MM.1S (cell line): ENCODE results near the gene LSM4.

Experiments used
- DNase-seq: peaks from one replicate; pipeline ENCODE4 v3.0.0-alpha.2; 2015
- H2AFZ ChIP-seq: fragments of 300-600 bp; sonication (generic); 2 replicates; pipeline ENCODE4 v1.6.0; 2016; ENCODE audit warnings: antibody characterized with exemption, low read length
- H3F3A ChIP-seq: fragments of 300-600 bp; sonication (generic); 2 replicates; pipeline ENCODE4 v1.6.1; 2016; ENCODE audit warnings: mild to moderate bottlenecking, antibody characterized with exemption, low read length, moderate library complexity, mixed read lengths; ENCODE audit not compliant: insufficient read depth
- H3K27ac ChIP-seq: fragments of 300-600 bp; sonication (generic); 2 replicates; pipeline ENCODE4 v1.5.1; 2016; ENCODE audit warnings: mild to moderate bottlenecking, low read length
- H3K27me3 ChIP-seq: fragments of 300-600 bp; sonication (generic); replicated peaks from 2 replicates; pipeline ENCODE4 v1.6.0; 2016; ENCODE audit warnings: low read length; ENCODE audit not compliant: insufficient read depth
- H3K36me3 ChIP-seq: fragments of 300-600 bp; sonication (generic); replicated peaks from 2 replicates; pipeline ENCODE4 v1.6.1; 2016; ENCODE audit warnings: mild to moderate bottlenecking, low read length, mixed read lengths; ENCODE audit not compliant: insufficient read depth
- H3K4me1 ChIP-seq: fragments of 300-600 bp; sonication (generic); 2 replicates; pipeline ENCODE4 v1.6.1; 2016; ENCODE audit warnings: low read length, mixed read lengths
- H3K4me2 ChIP-seq: fragments of 300-600 bp; sonication (generic); 2 replicates; pipeline ENCODE4 v1.6.0; 2016; ENCODE audit warnings: low read depth, low read length
- H3K4me3 ChIP-seq: fragments of 300-600 bp; sonication (generic); 2 replicates; pipeline ENCODE4 v1.5.1; 2016; ENCODE audit warnings: low read length, mixed read lengths
- H3K79me2 ChIP-seq: fragments of 300-600 bp; sonication (generic); 2 replicates; pipeline ENCODE4 v1.6.1; 2016; ENCODE audit warnings: mixed run types, low read length, mixed read lengths
- H3K9ac ChIP-seq: fragments of 300-600 bp; sonication (generic); 2 replicates; pipeline ENCODE4 v1.6.1; 2016; ENCODE audit warnings: low read length, mixed read lengths
- H3K9me2 ChIP-seq: fragments of 300-600 bp; sonication (generic); replicated peaks from 2 replicates; pipeline ENCODE4 v1.6.1; 2016; ENCODE audit warnings: mild to moderate bottlenecking, low read length, mixed read lengths; ENCODE audit not compliant: insufficient read depth
- H3K9me3 ChIP-seq: fragments of 300-600 bp; sonication (generic); replicated peaks from 2 replicates; pipeline ENCODE4 v1.6.1; 2016; ENCODE audit warnings: mild to moderate bottlenecking, low read length, mixed read lengths; ENCODE audit not compliant: insufficient read depth
- H4K20me1 ChIP-seq: fragments of 300-600 bp; sonication (generic); 2 replicates; pipeline ENCODE4 v1.6.1; 2016; ENCODE audit warnings: mild to moderate bottlenecking, low read length, moderate library complexity, mixed read lengths; ENCODE audit not compliant: insufficient read depth
- CTCF ChIP-seq: fragments of 300-600 bp; sonication (generic); IDR thresholded peaks from 2 replicates; pipeline ENCODE4 v1.5.1; 2016; ENCODE audit warnings: antibody characterized with exemption, low read length, mixed read lengths
- EZH2 ChIP-seq: fragments of 300-600 bp; sonication (generic); optimal IDR thresholded peaks from 2 replicates; pipeline ENCODE3; 2017; ENCODE audit warnings: low read depth, mild to moderate bottlenecking, antibody characterized with exemption, low read length, mixed read lengths
- EZH2phosphoT487 ChIP-seq: fragments of 300-600 bp; sonication (generic); IDR thresholded peaks from 2 replicates; pipeline ENCODE4 v1.6.1; 2018; ENCODE audit warnings: antibody characterized with exemption, low read length

Gene LSM4

GRCh38 chr19:18301718-18302111 lies 21.2 kb downstream of the LSM4 start:
- Histone ChIP-seq H3K4me2 (no peak overlapping the region), H3K27ac (no peak overlapping the region), H3K79me2 (peaks cover 16% of the 10 kb centered on the region), H3K27me3 (0 out of 2 replicates have a peak, but pooled peaks cover 5% of the 10 kb centered on the region), H3K9me3 (no peaks in the 10 kb centered on the region), H3K36me3 (no peaks in the 10 kb centered on the region), H2AFZ (no peak overlapping the region), H3K4me1 (peaks cover 17% of the 10 kb centered on the region), H3K4me3 (no peak overlapping the region), H4K20me1 (no peaks in the 10 kb centered on the region), H3K9me2 (no peaks in the 10 kb centered on the region), H3K9ac (no peak overlapping the region), H3F3A (peaks cover 34% of the 10 kb centered on the region)
- DNase-seq: no peak
- TF ChIP-seq EZH2phosphoT487 (no peak), CTCF (no peak), EZH2 (no peak)

GRCh38 chr19:18300930-18301717 lies 21.8 kb downstream of the LSM4 start:
- H3K9ac ChIP-seq: no peak overlapping the region
- peaks cover 16% of the 10 kb centered on the region for H3K79me2 ChIP-seq
- no peak for DNase-seq
- TF ChIP-seq EZH2phosphoT487: no peak
- no peak for TF ChIP-seq EZH2
- TF ChIP-seq CTCF: no peak
- peaks cover 29% of the 10 kb centered on the region for H3F3A ChIP-seq
- no peaks in the 10 kb centered on the region for H4K20me1 ChIP-seq
- peaks cover 11% of the 10 kb centered on the region for H3K4me1 ChIP-seq
- 0 out of 2 replicates have a peak, but pooled peaks cover 5% of the 10 kb centered on the region for H3K27me3 ChIP-seq
- no peaks in the 10 kb centered on the region for H3K36me3 ChIP-seq
- H3K9me3 ChIP-seq: no peaks in the 10 kb centered on the region
- no peak overlapping the region for H3K4me2 ChIP-seq
- H2AFZ ChIP-seq: no peak overlapping the region
- no peaks in the 10 kb centered on the region for H3K9me2 ChIP-seq
- H3K4me3 ChIP-seq: no peak overlapping the region
- no peak overlapping the region for H3K27ac ChIP-seq

- Histone ChIP-seq H3K36me3 (no peaks in the 10 kb centered on the region), H3K27me3 (0 out of 2 replicates have a peak, but pooled peaks cover 5% of the 10 kb centered on the region), H3K79me2 (peaks cover 7% of the 10 kb centered on the region), H3K4me1 (0 out of 2 replicates have a peak, but pooled peaks cover 2% of the 10 kb centered on the region), H3K9me2 (no peaks in the 10 kb centered on the region), H3K9ac (no peak overlapping the region), H2AFZ (no peak overlapping the region), H4K20me1 (no peaks in the 10 kb centered on the region), H3K9me3 (no peaks in the 10 kb centered on the region), H3K4me3 (no peak overlapping the region), H3K4me2 (no peak overlapping the region), H3F3A (peaks cover 15% of the 10 kb centered on the region), H3K27ac (no peak overlapping the region)
- no peak for DNase-seq
- TF ChIP-seq EZH2 (no peak), EZH2phosphoT487 (no peak)
Observed at GRCh38 chr19:18299654-18300053, 23.2 kb downstream of the LSM4 start.

DNA sequence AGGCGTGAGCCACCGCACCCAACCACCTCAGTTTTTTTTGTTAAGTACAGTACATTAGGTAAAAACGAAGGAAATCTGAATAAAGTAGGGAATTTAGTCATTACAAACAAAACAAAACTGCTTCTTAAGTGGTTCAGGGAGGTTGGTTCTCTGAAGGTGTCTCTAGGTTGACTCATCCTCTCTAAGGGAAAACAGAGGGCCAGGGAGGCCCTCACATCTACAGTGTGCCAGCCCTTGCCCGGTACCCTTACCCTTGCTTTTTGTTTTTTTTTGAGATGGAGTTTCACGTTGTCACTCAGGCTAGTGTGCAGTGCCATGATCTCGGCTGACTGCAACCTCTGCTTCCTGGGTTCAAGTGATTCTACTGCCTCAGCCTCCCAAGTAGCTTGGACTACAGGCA lies 24.3 kb downstream of the LSM4 start:
- Histone ChIP-seq H3K79me2 (no peaks in the 10 kb centered on the region), H3K9me2 (no peaks in the 10 kb centered on the region), H3K4me1 (peaks cover 7% of the 10 kb centered on the region; the same call in 1 of the 2 replicates), H3K9ac (no peak overlapping the region), H3K4me2 (no peak overlapping the region), H3K27ac (no peak overlapping the region), H4K20me1 (no peaks in the 10 kb centered on the region), H3K9me3 (no peaks in the 10 kb centered on the region), H3K27me3 (peaks cover 11% of the 10 kb centered on the region), H2AFZ (no peak overlapping the region), H3K4me3 (no peak overlapping the region), H3K36me3 (no peaks in the 10 kb centered on the region), H3F3A (peaks cover 4% of the 10 kb centered on the region)
- TF ChIP-seq CTCF (no peak), EZH2 (no peak), EZH2phosphoT487 (no peak)
- DNase-seq: no peak
